Stimulated activated CD8-positive, alpha-beta memory T cell treated with anti-CD3 and anti-CD28 coated beads, Interleukin-2, amount 100 ng/mL, for 1 hour (primary cell): ENCODE results near the gene IFNL2.

Experiments
- DNase-seq, 2 donors: peaks; one replicate each; pipeline ENCODE4 v3.0.0-alpha.2; 2020; ENCODE audit warnings: low read depth in 2 of 2

Gene IFNL2

GRCh38 chr19:39318690-39319089 lies 50.5 kb downstream of the IFNL2 start:
- DNase-seq, result no peak

DNA sequence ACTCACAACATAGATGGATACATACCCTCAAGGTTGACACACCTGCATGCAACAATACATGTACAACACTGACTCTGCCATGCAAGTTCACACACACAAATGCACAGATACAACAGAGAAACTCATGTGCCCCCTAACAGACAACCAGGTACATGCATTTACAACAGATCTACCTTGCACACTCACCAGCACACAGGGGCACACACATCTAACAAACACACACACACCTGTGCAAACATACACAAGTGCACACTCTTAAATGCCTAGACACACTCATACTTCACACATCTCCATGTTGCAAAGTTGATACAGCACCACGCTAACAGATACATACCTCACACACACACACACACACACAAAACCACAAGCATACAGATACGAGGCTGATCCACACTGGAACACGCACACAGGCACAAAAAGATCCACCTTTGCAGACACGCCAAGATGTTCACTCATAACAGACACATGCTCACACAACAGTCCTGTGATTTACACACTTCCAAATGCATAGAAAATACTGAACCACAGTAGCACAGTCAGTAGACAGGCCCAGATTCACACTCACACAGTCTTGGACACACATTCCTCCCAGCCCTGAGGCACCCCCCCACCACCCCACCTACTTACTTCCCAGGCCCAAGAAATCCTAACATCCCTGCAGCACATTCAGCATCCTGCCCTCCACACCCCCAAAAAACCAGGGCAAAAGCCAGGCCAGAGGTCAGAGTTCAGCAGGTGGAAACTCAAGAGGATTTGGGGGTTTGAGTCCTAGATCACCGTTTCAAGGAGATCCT lies 51.1 kb downstream of the IFNL2 start:
- DNase-seq, result no peak
